Keratinocyte (primary cell): Measurements from ENCODE around the gene CD28. TPM values are rescaled to one million over a fixed set of nuclear protein-coding genes. Genes with fewer than 3 reads are reported as not detected.

ENCODE experiments used
- DNase-seq: peaks from one replicate; pipeline ENCODE4 v3.0.0-alpha.2; 2011; ENCODE audit warnings: low read depth, missing footprints, low spot score
- FAIRE-seq: peaks from 2 replicates; lab custom pipeline; 2011; peaks lifted over from hg19 to GRCh38; lab: Jason Lieb, UNC
- H2AFZ ChIP-seq: 2 replicates; pipeline ENCODE4 v1.6.0; 2012; ENCODE audit warnings: low read length, control low read depth, inconsistent platforms; ENCODE audit not compliant: control insufficient read depth
- H3K27ac ChIP-seq: 2 replicates; pipeline ENCODE4 v1.5.1; 2011; ENCODE audit warnings: low read length; ENCODE audit not compliant: control insufficient read depth, insufficient read depth
- H3K27me3 ChIP-seq: 3 replicates; pipeline ENCODE4 v1.6.0; 2011; ENCODE audit warnings: low read length; ENCODE audit not compliant: control insufficient read depth, insufficient read depth; ENCODE audit errors: extremely low read depth
- H3K36me3 ChIP-seq, 2 experiments: 2 replicates in 1 of 2; 3 replicates in 1 of 2; pipeline ENCODE4 v1.5.1; 2011; ENCODE audit warnings: low read length in 2 of 2, mild to moderate bottlenecking in 1 of 2; ENCODE audit not compliant: control insufficient read depth in 2 of 2, insufficient read depth in 2 of 2; ENCODE audit errors: extremely low read depth in 1 of 2
- H3K4me1 ChIP-seq: 3 replicates; pipeline ENCODE4 v1.5.1; 2011; ENCODE audit warnings: low read length; ENCODE audit not compliant: control insufficient read depth, insufficient read depth; ENCODE audit errors: extremely low read depth
- H3K4me2 ChIP-seq: 3 replicates; pipeline ENCODE4 v1.6.0; 2011; ENCODE audit warnings: low read depth, low read length; ENCODE audit not compliant: control insufficient read depth, insufficient read depth; ENCODE audit errors: extremely low read depth
- H3K4me3 ChIP-seq, 3 experiments: fragments of 200-600 bp in 1 of 3; sonication (generic) in 1 of 3; 2 replicates in 2 of 3; 3 replicates in 1 of 3; pipeline ENCODE4 v1.5.1; 2011 to 2016; ENCODE audit warnings: low read length in 3 of 3, mild to moderate bottlenecking in 3 of 3, control low read depth in 2 of 3, inconsistent platforms in 1 of 3, low read depth in 1 of 3, mixed read lengths in 1 of 3, mixed run types in 1 of 3, moderate library complexity in 1 of 3; ENCODE audit not compliant: control insufficient read depth in 2 of 3, insufficient read depth in 2 of 3; ENCODE audit errors: extremely low read depth in 1 of 3
- H3K79me2 ChIP-seq: 2 replicates; pipeline ENCODE4 v1.6.0; 2012; ENCODE audit warnings: low read length; ENCODE audit not compliant: control insufficient read depth, insufficient read depth
- H3K9ac ChIP-seq: 3 replicates; pipeline ENCODE4 v1.6.0; 2011; ENCODE audit warnings: low read length; ENCODE audit not compliant: control insufficient read depth, insufficient read depth; ENCODE audit errors: extremely low read depth
- H3K9me1 ChIP-seq: 3 replicates; pipeline ENCODE4 v1.6.0; 2011; ENCODE audit warnings: low read length; ENCODE audit not compliant: control insufficient read depth, insufficient read depth; ENCODE audit errors: extremely low read depth
- H3K9me3 ChIP-seq: 2 replicates; pipeline ENCODE4 v1.5.1; 2012; ENCODE audit warnings: low read depth, low read length; ENCODE audit not compliant: control insufficient read depth
- H4K20me1 ChIP-seq: 3 replicates; pipeline ENCODE4 v1.6.0; 2011; ENCODE audit warnings: low read length; ENCODE audit not compliant: control insufficient read depth, insufficient read depth; ENCODE audit errors: extremely low read depth
- EZH2 ChIP-seq: IDR thresholded peaks from one replicate; pipeline ENCODE4 v1.6.1; 2012; ENCODE audit warnings: inconsistent platforms, mild to moderate bottlenecking, low read length, moderate library complexity
- dilution Hi-C: fragments of 300-500 bp; cut with MboI; formaldehyde crosslinking; loops from one replicate; pipeline ENCODE4 v1.7.0; 2020; ENCODE audit warnings: low sequenced_read_pairs; ENCODE audit not compliant: extremely low pct_ligation_motif_present
- polyA plus RNA-seq, 5 experiments: library from polyadenylated mRNA; depleted of rRNA in 3 of 5; stranded (reverse) in 3 of 5; stranded (forward) in 1 of 5; unstranded in 1 of 5; fragments of >200 nt; gene quantifications; 1 replicate in 1 of 5; 2 replicates in 3 of 5; 3 replicates in 1 of 5; pipeline versions ENCODE4 v1.2.1 to v1.2.3, GENCODE V29; 2011 to 2012; ENCODE audit warnings: missing spikeins in 2 of 5, low read depth in 1 of 5, low replicate concordance in 1 of 5
- TF ChIP-seq, protein P1 (sequence below), 3 experiments: IDR thresholded peaks in 1 of 3; conservative IDR thresholded peaks in 1 of 3; optimal IDR thresholded peaks in 1 of 3; 2 replicates in 2 of 3; 3 replicates in 1 of 3; pipeline versions ENCODE3 to v1.5.1; 2011; ENCODE audit warnings: low read length in 3 of 3, mild to moderate bottlenecking in 3 of 3, moderate library complexity in 2 of 3, control low read depth in 1 of 3, inconsistent platforms in 1 of 3; ENCODE audit not compliant: insufficient read depth in 2 of 3; ENCODE audit errors: extremely low read depth in 1 of 3

The CD28 gene
- polyA plus RNA-seq, 1 donor (not counting 4 experiments of a cell fraction or from before 2014, with no cell fraction given), result 0.01 TPM

- H3K36me3 ChIP-seq, result no peaks in the 10 kb centered on the region
- no peaks in the 10 kb centered on the region for H4K20me1 ChIP-seq
- H3K4me1 ChIP-seq, result no peaks in the 10 kb centered on the region
- FAIRE-seq (no peak), DNase-seq (no peak)
- no peak for TF ChIP-seq EZH2
- TF ChIP-seq, protein P1, sequence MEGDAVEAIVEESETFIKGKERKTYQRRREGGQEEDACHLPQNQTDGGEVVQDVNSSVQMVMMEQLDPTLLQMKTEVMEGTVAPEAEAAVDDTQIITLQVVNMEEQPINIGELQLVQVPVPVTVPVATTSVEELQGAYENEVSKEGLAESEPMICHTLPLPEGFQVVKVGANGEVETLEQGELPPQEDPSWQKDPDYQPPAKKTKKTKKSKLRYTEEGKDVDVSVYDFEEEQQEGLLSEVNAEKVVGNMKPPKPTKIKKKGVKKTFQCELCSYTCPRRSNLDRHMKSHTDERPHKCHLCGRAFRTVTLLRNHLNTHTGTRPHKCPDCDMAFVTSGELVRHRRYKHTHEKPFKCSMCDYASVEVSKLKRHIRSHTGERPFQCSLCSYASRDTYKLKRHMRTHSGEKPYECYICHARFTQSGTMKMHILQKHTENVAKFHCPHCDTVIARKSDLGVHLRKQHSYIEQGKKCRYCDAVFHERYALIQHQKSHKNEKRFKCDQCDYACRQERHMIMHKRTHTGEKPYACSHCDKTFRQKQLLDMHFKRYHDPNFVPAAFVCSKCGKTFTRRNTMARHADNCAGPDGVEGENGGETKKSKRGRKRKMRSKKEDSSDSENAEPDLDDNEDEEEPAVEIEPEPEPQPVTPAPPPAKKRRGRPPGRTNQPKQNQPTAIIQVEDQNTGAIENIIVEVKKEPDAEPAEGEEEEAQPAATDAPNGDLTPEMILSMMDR (optimal IDR thresholded peaks at IDR 0.05 in 1 of 3, IDR thresholded peaks at IDR 0.05 in 1 of 3, conservative IDR thresholded peaks at IDR 0.05 in 1 of 3; ENCODE audit: extremely low read depth in 1 of 3, insufficient read depth in 2 of 3, low read length in 3 of 3), result no peak
- H3K4me3 ChIP-seq, result no peak overlapping the region
- H3K27ac ChIP-seq, result no peak overlapping the region
- H2AFZ ChIP-seq, result no peak overlapping the region
- no peaks in the 10 kb centered on the region for H3K27me3 ChIP-seq
- H3K9me1 ChIP-seq, result no peaks in the 10 kb centered on the region
- no peak overlapping the region for H3K9ac ChIP-seq
- dilution Hi-C loops, result no loop called here
- H3K79me2 ChIP-seq, result no peaks in the 10 kb centered on the region
- H3K9me3 ChIP-seq, result no peaks in the 10 kb centered on the region
- H3K4me2 ChIP-seq, result no peak overlapping the region
These were observed 15.4 kb downstream of the CD28 start for GRCh38 chr2:203721781-203722300.

DNA sequence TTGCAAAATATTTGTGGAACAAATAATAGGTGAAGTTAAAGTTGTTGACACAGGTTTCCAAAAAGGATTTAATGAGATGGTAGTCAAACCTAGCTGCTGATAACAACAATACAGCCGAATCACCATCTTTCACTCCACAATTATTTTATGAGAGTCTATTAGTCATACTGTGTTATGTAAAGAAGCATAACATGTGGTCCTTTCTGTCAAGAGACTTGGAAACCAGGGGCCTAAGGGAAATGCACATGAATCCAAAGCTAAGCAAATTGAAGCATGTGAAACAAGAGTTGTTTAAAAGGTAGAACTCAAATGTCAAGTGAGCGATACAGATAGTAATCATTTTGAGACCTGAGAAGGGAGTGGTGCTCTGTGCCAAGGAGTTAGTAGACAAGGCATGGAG is 16.0 kb downstream of the CD28 start:
- H3K36me3 ChIP-seq, result no peaks in the 10 kb centered on the region
- dilution Hi-C loops, result no loop called here

More for the DNA sequence above, 16.0 kb downstream of the CD28 start:
- Histone ChIP-seq H3K9me1 (no peaks in the 10 kb centered on the region), H3K4me3 (no peak overlapping the region), H3K4me1 (no peaks in the 10 kb centered on the region), H3K27me3 (no peaks in the 10 kb centered on the region), H3K4me2 (no peak overlapping the region), H2AFZ (no peak overlapping the region), H4K20me1 (no peaks in the 10 kb centered on the region), H3K79me2 (no peaks in the 10 kb centered on the region), H3K27ac (no peak overlapping the region), H3K9me3 (no peaks in the 10 kb centered on the region), H3K9ac (no peak overlapping the region)
- FAIRE-seq (no peak), DNase-seq (no peak)
- TF ChIP-seq, protein P1 (optimal IDR thresholded peaks at IDR 0.05 in 1 of 3, IDR thresholded peaks at IDR 0.05 in 1 of 3, conservative IDR thresholded peaks at IDR 0.05 in 1 of 3; ENCODE audit: extremely low read depth in 1 of 3, insufficient read depth in 2 of 3, low read length in 3 of 3), result no peak
- TF ChIP-seq EZH2, result no peak
